Measurements from ENCODE around the gene NPB.
A peak's percentile ranks its signal among the peaks of the same experiment; 100 is the strongest.
"Not testable (repeated sequence)": the region's sequence is repeated elsewhere in the genome, so short reads cannot be mapped to it uniquely, and the experiment has no call there.

The NPB gene

DNA sequence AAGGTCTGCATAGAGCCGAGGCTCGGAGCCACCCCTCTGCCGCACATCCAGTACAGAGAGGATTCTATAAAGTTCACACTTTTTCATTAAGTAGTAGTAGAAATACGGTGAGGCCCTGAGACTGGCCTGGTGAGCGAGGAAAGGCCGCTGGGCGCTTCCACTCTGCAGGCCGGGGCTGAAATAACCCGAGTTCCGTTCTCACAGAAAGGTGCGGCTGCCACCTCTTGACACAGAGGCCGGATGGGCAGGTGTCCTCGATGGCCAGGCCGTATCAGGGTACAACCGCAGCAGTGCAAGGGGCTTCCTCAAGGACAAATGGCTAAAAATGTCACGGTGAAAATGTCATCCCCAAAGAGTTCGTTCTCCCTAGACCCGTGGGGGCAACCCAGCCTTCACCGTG lies 9.9 kb downstream of the NPB start:
- no peak for DNase-seq (ENCODE audit: low read depth in 2 of 2, low spot score in 1 of 2)

- no peak for DNase-seq (ENCODE audit: low read depth in 2 of 2, low spot score in 1 of 2)
Observed at GRCh38 chr17:81912441-81913309, 10.6 kb downstream of the NPB start.

DNA sequence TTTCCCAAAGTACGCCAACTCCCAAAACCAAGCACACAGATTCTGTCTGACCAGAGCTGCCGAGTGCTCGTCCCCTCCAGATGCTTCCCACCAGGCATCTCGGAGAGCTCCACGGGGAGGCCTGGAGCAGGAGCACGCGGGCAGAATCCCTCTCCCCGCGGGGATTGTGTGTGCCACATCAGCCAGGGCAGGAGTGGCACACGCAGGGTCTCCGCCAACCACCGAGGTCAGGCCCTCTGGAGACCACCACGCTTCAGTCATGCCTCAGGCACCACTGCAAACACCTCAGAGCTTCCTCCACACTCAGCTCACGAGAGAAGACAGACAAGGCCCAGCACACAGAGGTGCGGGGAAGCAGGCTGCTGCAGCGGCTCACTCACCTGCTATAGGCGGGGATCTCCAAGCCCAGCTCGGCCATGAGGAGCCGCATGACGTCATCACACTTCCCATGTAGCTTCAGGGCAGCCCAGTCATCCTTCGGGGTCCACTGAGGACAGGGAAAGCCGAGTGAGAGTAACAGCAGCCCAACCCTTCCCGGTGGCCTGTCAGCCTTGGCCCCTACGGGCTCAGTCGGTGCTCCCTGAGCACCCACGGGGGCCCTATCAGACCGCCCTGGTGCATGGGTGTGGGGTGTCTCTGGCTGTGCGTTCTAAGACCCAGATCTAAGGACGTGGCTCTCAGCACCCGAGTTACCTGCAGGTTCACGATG lies 11.5 kb downstream of the NPB start:
- DNase-seq (ENCODE audit: low read depth in 2 of 2, low spot score in 1 of 2), result no peak

GRCh38 chr17:81914103-81914850 lies 12.2 kb downstream of the NPB start:
- no peak for DNase-seq (ENCODE audit: low read depth in 2 of 2, low spot score in 1 of 2)

GRCh38 chr17:81915331-81915730 lies 13.3 kb downstream of the NPB start:
- DNase-seq (ENCODE audit: low read depth in 2 of 2, low spot score in 1 of 2), result no peak

- no peak for DNase-seq (ENCODE audit: low read depth in 2 of 2, low spot score in 1 of 2)
Observed at GRCh38 chr17:81916234-81917001, 14.4 kb downstream of the NPB start.

- DNase-seq (ENCODE audit: low read depth in 2 of 2, low spot score in 1 of 2), result peak; percentile 52 to 67
Observed at GRCh38 chr17:81917565-81918332, 15.7 kb downstream of the NPB start, which contains the start of gene SIRT7. Gene SIRT7, minus strand, starts transcription at chr17:81918176. Its CDS starts 45 bp downstream, at chr17:81918131.

- not testable (repeated sequence) for DNase-seq (ENCODE audit: low read depth in 2 of 2, low spot score in 1 of 2)
Observed at GRCh38 chr17:81918333-81918669, 16.3 kb downstream of the NPB start.

DNA sequence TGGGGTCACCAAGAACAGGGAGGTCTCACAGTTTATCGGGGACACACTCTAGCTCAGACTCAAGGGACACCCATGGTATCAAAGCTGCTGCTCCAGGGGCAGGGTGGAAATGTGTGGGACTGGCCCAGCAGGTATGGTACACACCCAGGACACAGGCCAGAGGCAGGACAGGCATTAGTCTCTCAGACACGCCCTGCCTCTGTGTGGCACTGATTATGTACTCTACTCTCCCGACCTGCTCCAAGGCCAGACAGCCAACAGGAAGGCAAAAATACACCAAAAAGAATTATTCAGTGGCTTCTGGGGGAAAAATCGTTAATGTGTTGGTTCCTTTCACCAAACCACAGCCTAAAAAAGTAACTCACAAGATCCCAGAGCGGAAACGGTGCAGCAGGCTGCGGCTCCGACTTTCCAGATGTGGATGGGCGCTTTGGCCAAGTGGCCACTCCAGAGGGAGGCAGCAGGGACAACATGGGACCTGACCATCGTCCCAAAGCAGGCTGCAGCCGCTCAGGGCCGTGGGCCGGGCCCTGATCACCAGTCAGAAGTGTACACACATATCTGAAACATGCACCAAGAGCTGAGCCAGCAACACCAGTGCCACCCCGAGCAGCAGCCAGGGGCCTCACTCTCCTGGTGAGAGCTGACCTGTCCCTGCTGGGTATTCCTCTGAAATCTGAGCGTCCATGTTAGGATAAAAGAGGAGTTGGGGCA lies 17.0 kb downstream of the NPB start:
- DNase-seq (ENCODE audit: low read depth in 2 of 2, low spot score in 1 of 2), result no peak

GRCh38 chr17:81920612-81921536 lies 18.8 kb downstream of the NPB start:
- DNase-seq (ENCODE audit: low read depth in 2 of 2, low spot score in 1 of 2), result no peak

GRCh38 chr17:81921537-81921862 lies 19.5 kb downstream of the NPB start:
- no peak for DNase-seq (ENCODE audit: low read depth in 2 of 2, low spot score in 1 of 2)

- DNase-seq (ENCODE audit: low read depth in 2 of 2, low spot score in 1 of 2), result no peak
Observed at GRCh38 chr17:81921996-81922565, 20.0 kb downstream of the NPB start.

- no peak for DNase-seq (ENCODE audit: low read depth in 2 of 2, low spot score in 1 of 2)
Observed at GRCh38 chr17:81922566-81923301, 20.7 kb downstream of the NPB start.

GRCh38 chr17:81923302-81924260 lies 21.5 kb downstream of the NPB start:
- no peak for DNase-seq (ENCODE audit: low read depth in 2 of 2, low spot score in 1 of 2)

DNA sequence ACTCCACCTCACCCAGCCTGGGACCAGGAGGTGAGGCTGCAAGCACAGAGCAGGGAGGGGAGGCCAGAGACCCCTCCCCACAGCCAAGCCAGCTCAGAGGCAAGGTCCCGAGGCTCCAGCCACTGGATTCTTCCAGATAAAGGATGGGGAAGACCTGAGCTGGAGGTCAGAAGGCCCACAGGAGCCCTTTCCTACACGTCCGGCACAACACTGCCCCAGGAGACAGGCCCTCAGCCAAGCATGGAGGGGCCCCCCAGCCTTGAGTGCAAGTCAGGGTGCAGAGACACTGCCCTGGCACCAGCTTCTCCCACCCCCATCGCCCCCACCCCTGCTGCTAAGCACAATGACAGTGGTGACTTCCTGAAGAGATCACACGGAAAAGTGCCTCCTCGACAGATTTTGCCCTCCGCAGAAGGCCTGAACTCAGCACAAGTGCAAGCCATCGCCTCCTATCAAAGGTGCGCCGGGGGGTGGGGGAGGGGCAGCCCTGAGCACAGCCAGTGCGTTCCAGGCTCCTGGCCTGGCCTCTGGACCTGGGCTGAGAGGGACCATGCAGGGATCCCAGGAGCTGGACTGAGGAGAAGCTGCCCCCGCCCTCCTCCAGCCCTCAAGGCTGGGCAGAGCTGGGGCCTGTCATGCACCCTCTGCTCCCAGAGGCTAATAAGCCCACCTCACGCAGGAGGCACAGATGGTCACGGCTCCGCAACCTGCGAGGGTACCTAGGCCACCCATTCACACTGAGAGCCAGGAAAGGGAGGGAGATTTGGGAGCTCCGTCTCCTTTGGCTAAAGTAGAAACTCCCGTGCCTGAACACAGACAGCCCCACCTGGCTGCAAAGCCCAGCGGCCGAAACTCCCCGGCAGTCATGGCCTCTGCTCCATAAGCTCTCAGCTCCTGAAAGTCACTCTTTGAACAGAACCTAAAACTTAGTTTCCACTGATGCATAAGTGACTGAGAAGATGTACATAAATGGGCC lies 22.8 kb downstream of the NPB start:
- DNase-seq (ENCODE audit: low read depth in 2 of 2, low spot score in 1 of 2), result no peak

Data from stimulated activated CD8-positive, alpha-beta memory T cell treated with anti-CD3 and anti-CD28 coated beads, Interleukin-4, amount 100 ng/mL, for 4 hours (primary cell).